Measurements from ENCODE around the gene GET4.

DNA sequence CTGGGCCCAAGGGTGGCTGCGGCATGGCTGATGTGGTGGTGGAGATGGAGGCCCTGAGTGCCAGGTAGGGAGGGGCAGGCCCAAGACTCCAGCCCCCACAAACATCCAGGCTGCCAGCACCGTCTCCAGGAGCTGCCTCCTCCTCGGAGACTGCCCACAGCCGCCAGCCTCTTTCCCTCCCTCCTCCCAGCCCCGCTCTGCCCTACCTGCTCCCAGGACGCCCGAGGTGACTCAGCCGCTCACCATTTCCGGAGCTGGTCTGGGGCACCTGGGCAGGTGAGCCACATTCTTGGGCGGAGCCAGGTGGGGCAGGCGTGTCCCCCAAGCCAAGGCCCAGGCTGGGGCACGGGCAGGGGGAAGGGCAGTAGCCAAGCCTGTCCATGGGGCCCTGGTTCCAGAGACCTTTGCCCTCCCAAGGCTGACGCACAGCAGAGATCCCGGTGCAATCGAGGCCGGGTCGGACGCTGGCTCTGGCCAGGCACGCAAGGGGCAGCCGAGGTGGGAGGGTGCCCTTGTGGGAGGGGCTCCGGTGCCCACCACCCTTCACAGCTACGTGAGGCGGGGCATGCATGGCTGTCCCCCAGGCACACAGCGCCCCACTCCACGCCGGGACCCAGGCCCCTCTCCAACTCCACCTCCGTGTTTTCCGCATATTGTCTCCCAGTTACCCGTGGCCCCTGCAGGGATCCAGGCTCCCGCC, 69.4 kb downstream of the GET4 start:
- TF ChIP-seq, protein P1, sequence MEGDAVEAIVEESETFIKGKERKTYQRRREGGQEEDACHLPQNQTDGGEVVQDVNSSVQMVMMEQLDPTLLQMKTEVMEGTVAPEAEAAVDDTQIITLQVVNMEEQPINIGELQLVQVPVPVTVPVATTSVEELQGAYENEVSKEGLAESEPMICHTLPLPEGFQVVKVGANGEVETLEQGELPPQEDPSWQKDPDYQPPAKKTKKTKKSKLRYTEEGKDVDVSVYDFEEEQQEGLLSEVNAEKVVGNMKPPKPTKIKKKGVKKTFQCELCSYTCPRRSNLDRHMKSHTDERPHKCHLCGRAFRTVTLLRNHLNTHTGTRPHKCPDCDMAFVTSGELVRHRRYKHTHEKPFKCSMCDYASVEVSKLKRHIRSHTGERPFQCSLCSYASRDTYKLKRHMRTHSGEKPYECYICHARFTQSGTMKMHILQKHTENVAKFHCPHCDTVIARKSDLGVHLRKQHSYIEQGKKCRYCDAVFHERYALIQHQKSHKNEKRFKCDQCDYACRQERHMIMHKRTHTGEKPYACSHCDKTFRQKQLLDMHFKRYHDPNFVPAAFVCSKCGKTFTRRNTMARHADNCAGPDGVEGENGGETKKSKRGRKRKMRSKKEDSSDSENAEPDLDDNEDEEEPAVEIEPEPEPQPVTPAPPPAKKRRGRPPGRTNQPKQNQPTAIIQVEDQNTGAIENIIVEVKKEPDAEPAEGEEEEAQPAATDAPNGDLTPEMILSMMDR (optimal IDR thresholded peaks at IDR 0.05 in 1 of 3, IDR thresholded peaks at IDR 0.05 in 1 of 3, conservative IDR thresholded peaks at IDR 0.05 in 1 of 3; ENCODE audit: extremely low read depth in 1 of 3, insufficient read depth in 2 of 3, low read length in 3 of 3) = no peak
- TF ChIP-seq EZH2 (IDR thresholded peaks at IDR 0.05; ENCODE audit: low read length) = no peak
